Progenitor cell of endocrine pancreas (in vitro differentiated cells): ENCODE measurements around the gene IL18RAP. TPM values are rescaled to one million over a fixed set of nuclear protein-coding genes. Genes with fewer than 3 reads are reported as not detected.

Experiments used
- DNase-seq: peaks from one replicate; pipeline ENCODE4 v3.0.0; 2021; ENCODE audit warnings: low spot score; ENCODE audit not compliant: unreplicated experiment
- H3K27ac Mint-ChIP-seq: 2 replicates; pipeline ENCODE4 v1.8.0; 2021; ENCODE audit warnings: mild to moderate bottlenecking, moderate library complexity, mixed read lengths
- H3K27me3 Mint-ChIP-seq: 2 replicates; pipeline ENCODE4 v1.8.0; 2021; ENCODE audit warnings: mixed read lengths
- H3K36me3 Mint-ChIP-seq: 2 replicates; pipeline ENCODE4 v1.8.0; 2022; ENCODE audit warnings: mixed read lengths; ENCODE audit not compliant: insufficient read depth
- H3K4me1 Mint-ChIP-seq: 2 replicates; pipeline ENCODE4 v1.8.0; 2021; ENCODE audit warnings: low read depth, mixed read lengths
- H3K4me3 Mint-ChIP-seq: 2 replicates; pipeline ENCODE4 v1.8.0; 2021; ENCODE audit warnings: low read depth, mild to moderate bottlenecking, moderate library complexity, mixed read lengths
- H3K9me3 Mint-ChIP-seq: 2 replicates; pipeline ENCODE4 v1.8.0; 2021; ENCODE audit warnings: low read depth, mixed read lengths
- microRNA-seq: library from miRNA; unstranded; fragments of <30 nt; microRNA quantifications from one replicate; pipeline ENCODE4 v1.1.0, GENCODE V29; 2020; ENCODE audit warnings: borderline number of aligned reads; ENCODE audit not compliant: unreplicated experiment
- total RNA-seq: library from RNA; stranded (reverse); gene quantifications from 2 replicates; pipeline ENCODE4 v1.2.1, GENCODE V29; 2021
- TF ChIP-seq, protein P1 (sequence below): fragments of 200-600 bp; sonication (generic); IDR thresholded peaks from one replicate; pipeline ENCODE4 v1.5.0; 2021; ENCODE audit warnings: antibody characterized with exemption, mild to moderate bottlenecking; ENCODE audit not compliant: unreplicated experiment

IL18RAP gene
- total RNA-seq, 1 donor from 2014 or later, result not detected

DNA sequence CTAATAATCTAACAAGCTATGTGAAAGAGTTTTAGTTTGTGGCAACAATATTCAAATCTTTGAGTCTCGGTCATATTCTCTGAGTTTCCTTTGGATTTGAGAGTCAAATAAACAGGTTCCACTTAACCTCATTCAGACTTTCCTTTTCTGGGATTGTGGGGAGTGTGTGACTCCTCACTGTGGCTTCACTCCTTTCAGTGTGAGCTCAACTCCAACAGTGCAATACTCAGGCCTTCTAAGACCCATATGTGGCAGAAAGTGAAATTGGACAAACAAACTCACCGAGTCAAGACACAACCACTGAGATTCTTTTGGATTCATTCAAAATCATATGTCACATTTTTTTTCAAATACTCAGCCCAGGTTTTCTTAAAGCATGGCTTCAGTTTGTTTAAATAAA is 75.5 kb downstream of the IL18RAP start:
- H3K9me3 Mint-ChIP-seq, result peaks cover 4% of the 10 kb centered on the region
- H3K27ac Mint-ChIP-seq, result no peak overlapping the region
- no peak for DNase-seq
- no peaks in the 10 kb centered on the region for H3K36me3 Mint-ChIP-seq
- no peak overlapping the region for H3K4me3 Mint-ChIP-seq
- TF ChIP-seq, protein P1, sequence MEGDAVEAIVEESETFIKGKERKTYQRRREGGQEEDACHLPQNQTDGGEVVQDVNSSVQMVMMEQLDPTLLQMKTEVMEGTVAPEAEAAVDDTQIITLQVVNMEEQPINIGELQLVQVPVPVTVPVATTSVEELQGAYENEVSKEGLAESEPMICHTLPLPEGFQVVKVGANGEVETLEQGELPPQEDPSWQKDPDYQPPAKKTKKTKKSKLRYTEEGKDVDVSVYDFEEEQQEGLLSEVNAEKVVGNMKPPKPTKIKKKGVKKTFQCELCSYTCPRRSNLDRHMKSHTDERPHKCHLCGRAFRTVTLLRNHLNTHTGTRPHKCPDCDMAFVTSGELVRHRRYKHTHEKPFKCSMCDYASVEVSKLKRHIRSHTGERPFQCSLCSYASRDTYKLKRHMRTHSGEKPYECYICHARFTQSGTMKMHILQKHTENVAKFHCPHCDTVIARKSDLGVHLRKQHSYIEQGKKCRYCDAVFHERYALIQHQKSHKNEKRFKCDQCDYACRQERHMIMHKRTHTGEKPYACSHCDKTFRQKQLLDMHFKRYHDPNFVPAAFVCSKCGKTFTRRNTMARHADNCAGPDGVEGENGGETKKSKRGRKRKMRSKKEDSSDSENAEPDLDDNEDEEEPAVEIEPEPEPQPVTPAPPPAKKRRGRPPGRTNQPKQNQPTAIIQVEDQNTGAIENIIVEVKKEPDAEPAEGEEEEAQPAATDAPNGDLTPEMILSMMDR, result no peak
- H3K4me1 Mint-ChIP-seq, result peaks cover 22% of the 10 kb centered on the region
- H3K27me3 Mint-ChIP-seq, result no peaks in the 10 kb centered on the region

DNA sequence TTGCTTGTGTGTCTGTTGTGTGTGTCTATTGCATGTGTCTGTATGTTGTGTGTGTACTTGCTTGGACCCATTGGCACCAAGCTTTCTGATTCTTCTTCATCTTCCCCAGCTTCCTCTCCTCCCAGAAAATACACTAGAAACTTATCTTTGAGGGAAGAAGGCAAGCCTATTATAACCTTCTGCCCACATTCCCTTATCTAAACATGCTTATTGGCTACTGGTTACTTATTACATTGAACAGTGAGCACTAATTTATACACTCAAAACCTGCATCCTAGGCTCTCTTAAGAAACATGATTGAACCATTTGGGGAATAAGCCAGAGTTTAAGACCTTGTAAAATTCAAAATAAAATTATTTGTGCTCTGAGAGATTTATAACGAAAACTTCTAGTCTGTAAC is 76.6 kb downstream of the IL18RAP start:
- H3K27ac Mint-ChIP-seq, result no peak overlapping the region
- peaks cover 25% of the 10 kb centered on the region for H3K4me1 Mint-ChIP-seq
- no peaks in the 10 kb centered on the region for H3K27me3 Mint-ChIP-seq
- H3K36me3 Mint-ChIP-seq, result no peaks in the 10 kb centered on the region
- H3K4me3 Mint-ChIP-seq, result peak overlapping the region; percentile 5
- TF ChIP-seq, protein P1, result no peak
- H3K9me3 Mint-ChIP-seq, result peaks cover 4% of the 10 kb centered on the region
- DNase-seq, result no peak

Small RNA genes within 50 kb of the gene (microRNA-seq; reads per million reads assigned to microRNA genes)
- gene MIR4772, result not detected

Other genes with a start within 250 kb of the IL18RAP start
- gene IL1RL2, start 236.1 kb upstream of the IL18RAP start, total RNA-seq, result not detected in 2 replicates
- gene IL1RL1, start 111.6 kb upstream of the IL18RAP start, total RNA-seq, result not detected in 2 replicates
- gene IL18R1, start 67.4 kb upstream of the IL18RAP start, total RNA-seq, result 0.13 and 0.22 TPM in 2 replicates
- gene SLC9A4, start 50.1 kb downstream of the IL18RAP start, total RNA-seq, result 0.62 and 0.93 TPM in 2 replicates
- 1.6 TPM in 2 replicates for gene SLC9A2, start 196.4 kb downstream of the IL18RAP start, total RNA-seq